VCaP (cell line): ENCODE results near the gene PADI4.

Source experiments
- H3K27ac ChIP-seq: fragments of 450-650 bp; 2 replicates; pipeline ENCODE4 v1.5.1; 2017
- TF ChIP-seq, protein P1 (sequence below): fragments of 450-650 bp; conservative IDR thresholded peaks from 2 replicates; pipeline ENCODE4 v1.5.1; 2017; ENCODE audit warnings: mild to moderate bottlenecking, moderate library complexity

PADI4 gene

DNA sequence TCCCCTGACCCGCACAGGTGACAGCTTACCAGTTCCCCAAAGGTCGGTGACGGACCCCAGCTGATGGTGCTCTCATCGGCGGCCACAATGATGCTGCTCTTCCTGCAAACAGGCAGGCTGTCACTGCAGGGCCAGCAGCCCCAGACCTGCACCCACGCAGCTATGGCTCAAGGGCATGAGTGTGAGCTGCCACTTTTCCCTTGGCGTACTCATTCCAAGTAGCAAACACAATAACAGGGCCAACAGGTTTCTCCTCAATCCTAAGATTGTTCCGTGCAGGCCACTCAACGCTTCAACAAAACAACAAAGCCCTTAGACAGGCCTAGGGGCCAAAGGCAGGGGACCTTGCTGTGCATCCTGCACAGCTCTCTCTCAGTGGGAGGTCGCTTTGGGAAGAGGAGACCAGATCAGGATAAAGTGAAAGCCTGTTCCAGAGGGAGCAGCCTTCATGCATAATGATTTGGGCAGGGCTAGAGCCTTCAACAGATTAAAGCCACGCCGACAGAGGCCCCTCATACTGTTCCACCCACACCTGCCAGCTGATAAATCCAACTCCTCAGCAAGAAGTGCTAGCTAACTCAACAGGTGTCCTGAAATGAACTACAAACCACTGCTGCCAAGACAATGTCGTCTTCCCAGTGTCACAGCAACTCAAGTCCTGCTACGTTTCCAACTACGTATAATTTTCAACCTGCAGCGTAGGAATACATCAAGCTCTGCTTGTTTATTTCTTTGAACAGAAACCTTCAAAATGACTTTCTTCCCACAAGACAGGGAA is 104.3 kb downstream of the PADI4 start:
- peak overlapping the region; percentile 18 for H3K27ac ChIP-seq

More for the DNA sequence above, 104.3 kb downstream of the PADI4 start:
- TF ChIP-seq, protein P1, sequence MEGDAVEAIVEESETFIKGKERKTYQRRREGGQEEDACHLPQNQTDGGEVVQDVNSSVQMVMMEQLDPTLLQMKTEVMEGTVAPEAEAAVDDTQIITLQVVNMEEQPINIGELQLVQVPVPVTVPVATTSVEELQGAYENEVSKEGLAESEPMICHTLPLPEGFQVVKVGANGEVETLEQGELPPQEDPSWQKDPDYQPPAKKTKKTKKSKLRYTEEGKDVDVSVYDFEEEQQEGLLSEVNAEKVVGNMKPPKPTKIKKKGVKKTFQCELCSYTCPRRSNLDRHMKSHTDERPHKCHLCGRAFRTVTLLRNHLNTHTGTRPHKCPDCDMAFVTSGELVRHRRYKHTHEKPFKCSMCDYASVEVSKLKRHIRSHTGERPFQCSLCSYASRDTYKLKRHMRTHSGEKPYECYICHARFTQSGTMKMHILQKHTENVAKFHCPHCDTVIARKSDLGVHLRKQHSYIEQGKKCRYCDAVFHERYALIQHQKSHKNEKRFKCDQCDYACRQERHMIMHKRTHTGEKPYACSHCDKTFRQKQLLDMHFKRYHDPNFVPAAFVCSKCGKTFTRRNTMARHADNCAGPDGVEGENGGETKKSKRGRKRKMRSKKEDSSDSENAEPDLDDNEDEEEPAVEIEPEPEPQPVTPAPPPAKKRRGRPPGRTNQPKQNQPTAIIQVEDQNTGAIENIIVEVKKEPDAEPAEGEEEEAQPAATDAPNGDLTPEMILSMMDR = no peak
